ENCODE measurements around the gene PRKAA1.
A peak's percentile ranks its signal among the peaks of the same experiment; 100 is the strongest.
"Not testable (repeated sequence)": the region's sequence is repeated elsewhere in the genome, so short reads cannot be mapped to it uniquely, and the experiment has no call there.

The PRKAA1 gene

GRCh38 chr5:40779561-40779960, 18.6 kb downstream of the PRKAA1 start:
- no peak for DNase-seq

GRCh38 chr5:40778133-40778532, 20.0 kb downstream of the PRKAA1 start:
- no peak for DNase-seq

GRCh38 chr5:40776658-40776977, 21.6 kb downstream of the PRKAA1 start:
- no peak for DNase-seq

GRCh38 chr5:40775846-40776657, 22.1 kb downstream of the PRKAA1 start:
- DNase-seq: no peak

- DNase-seq: no peak
Observed at GRCh38 chr5:40775085-40775845, 22.9 kb downstream of the PRKAA1 start.

- DNase-seq: no peak
Observed at GRCh38 chr5:40774623-40775022, 23.6 kb downstream of the PRKAA1 start.

GRCh38 chr5:40770764-40771163, 27.4 kb downstream of the PRKAA1 start:
- DNase-seq: no peak

GRCh38 chr5:40762705-40763104, 35.5 kb downstream of the PRKAA1 start:
- no peak for DNase-seq

- DNase-seq: no peak
Observed at GRCh38 chr5:40757400-40757799, 40.8 kb downstream of the PRKAA1 start.

GRCh38 chr5:40755407-40756365, 42.5 kb downstream of the PRKAA1 start, which contains the start of gene TTC33:
TTC33 (minus strand) TSS chr5:40755961; CDS start chr5:40747018, 8,943 bp downstream.
- DNase-seq: peak; percentile 89

- peak; percentile 34 for DNase-seq
Observed at GRCh38 chr5:40755093-40755406, 43.1 kb downstream of the PRKAA1 start.

GRCh38 chr5:40754381-40755092, 43.6 kb downstream of the PRKAA1 start:
- no peak for DNase-seq

- DNase-seq: no peak
Observed at GRCh38 chr5:40746703-40747102, 51.5 kb downstream of the PRKAA1 start.

- DNase-seq: no peak
Observed at GRCh38 chr5:40743771-40744170, 54.4 kb downstream of the PRKAA1 start.

- no peak for DNase-seq
Observed at GRCh38 chr5:40738502-40738901, 59.7 kb downstream of the PRKAA1 start.

GRCh38 chr5:40736103-40736875, 61.9 kb downstream of the PRKAA1 start:
- peak; percentile 2 for DNase-seq

- DNase-seq: no peak
Observed at GRCh38 chr5:40735609-40736008, 62.6 kb downstream of the PRKAA1 start.

- no peak for DNase-seq
Observed at GRCh38 chr5:40734986-40735385, 63.2 kb downstream of the PRKAA1 start.

- no peak for DNase-seq
Observed at GRCh38 chr5:40733879-40734563, 64.2 kb downstream of the PRKAA1 start.

- DNase-seq: no peak
Observed at GRCh38 chr5:40733434-40733833, 64.7 kb downstream of the PRKAA1 start.

GRCh38 chr5:40722497-40722911, 75.7 kb downstream of the PRKAA1 start:
- DNase-seq: not testable (repeated sequence)
